ENCODE data around the gene ST6GALNAC5.
"Not testable (repeated sequence)": the region's sequence is repeated elsewhere in the genome, so short reads cannot be mapped to it uniquely, and the experiment has no call there.

Gene ST6GALNAC5

GRCh38 chr1:76867342-76868130 lies at the start of gene ST6GALNAC5:
Gene ST6GALNAC5 (plus strand): TSS chr1:76867480.
- Histone ChIP-seq H3K4me3 (ENCODE audit: low read length, poor library complexity, severe bottlenecking) (no peak within 1 kb of the TSS), H4K20me1 (ENCODE audit: insufficient read depth, low read length, poor library complexity, severe bottlenecking) (no peaks in the 10 kb centered on the region), H3K9me2 (replicated peaks; ENCODE audit: low read depth, low read length) (no peaks in the 10 kb centered on the region), H3K9me3 (ENCODE audit: insufficient read depth, low read depth, low read length) (no peaks in the 10 kb centered on the region), H3K9ac (ENCODE audit: low read depth, low read length, poor library complexity, severe bottlenecking) (no peak within 1 kb of the TSS), H3K79me2 (ENCODE audit: insufficient read depth, low read length) (no peaks in the 10 kb centered on the region), H2AFZ (ENCODE audit: low read length) (no peak within 1 kb of the TSS), H3K4me1 (ENCODE audit: insufficient read depth, low read length, poor library complexity, severe bottlenecking) (no peaks in the 10 kb centered on the region), H3K27me3 (ENCODE audit: insufficient read depth, low read length, poor library complexity, severe bottlenecking) (no peaks in the 10 kb centered on the region), H3F3A (ENCODE audit: low read depth) (no peaks in the 10 kb centered on the region), H3K36me3 (ENCODE audit: insufficient read depth, low read length) (no peaks in the 10 kb centered on the region), H3K4me2 (ENCODE audit: low read depth, low read length, poor library complexity, severe bottlenecking) (no peak within 1 kb of the TSS)
- TF ChIP-seq EZH2phosphoT487 (IDR thresholded peaks at IDR 0.05; ENCODE audit: borderline replicate concordance) (no peak), CTCF (conservative IDR thresholded peaks at IDR 0.05; ENCODE audit: low read length) (no peak)

GRCh38 chr1:76820028-76820427 lies 47.3 kb upstream of the ST6GALNAC5 start:
- H4K20me1 ChIP-seq (ENCODE audit: insufficient read depth, low read length, poor library complexity, severe bottlenecking), result no peaks in the 10 kb centered on the region
- H3K27me3 ChIP-seq (ENCODE audit: insufficient read depth, low read length, poor library complexity, severe bottlenecking), result no peaks in the 10 kb centered on the region
- H3K36me3 ChIP-seq (ENCODE audit: insufficient read depth, low read length), result no peaks in the 10 kb centered on the region
- no peak overlapping the region for H3K4me3 ChIP-seq (ENCODE audit: low read length, poor library complexity, severe bottlenecking)
- no peak overlapping the region for H3K9ac ChIP-seq (ENCODE audit: low read depth, low read length, poor library complexity, severe bottlenecking)
- H3K9me3 ChIP-seq (ENCODE audit: insufficient read depth, low read depth, low read length), result no peaks in the 10 kb centered on the region
- H2AFZ ChIP-seq (ENCODE audit: low read length), result no peak overlapping the region
- H3K79me2 ChIP-seq (ENCODE audit: insufficient read depth, low read length), result no peaks in the 10 kb centered on the region
- H3K4me2 ChIP-seq (ENCODE audit: low read depth, low read length, poor library complexity, severe bottlenecking), result no peak overlapping the region
- no peaks in the 10 kb centered on the region for H3K9me2 ChIP-seq (replicated peaks; ENCODE audit: low read depth, low read length)
- H3F3A ChIP-seq (ENCODE audit: low read depth), result no peaks in the 10 kb centered on the region
- TF ChIP-seq CTCF (conservative IDR thresholded peaks at IDR 0.05; ENCODE audit: low read length), result no peak
- TF ChIP-seq EZH2phosphoT487 (IDR thresholded peaks at IDR 0.05; ENCODE audit: borderline replicate concordance), result no peak
- no peaks in the 10 kb centered on the region for H3K4me1 ChIP-seq (ENCODE audit: insufficient read depth, low read length, poor library complexity, severe bottlenecking)

GRCh38 chr1:76822961-76823360 lies 44.3 kb upstream of the ST6GALNAC5 start:
- not testable (repeated sequence) for H3K4me1 ChIP-seq (ENCODE audit: insufficient read depth, low read length, poor library complexity, severe bottlenecking); H3K4me3 ChIP-seq (ENCODE audit: low read length, poor library complexity, severe bottlenecking); H3K27me3 ChIP-seq (ENCODE audit: insufficient read depth, low read length, poor library complexity, severe bottlenecking); H2AFZ ChIP-seq (ENCODE audit: low read length); H3K79me2 ChIP-seq (ENCODE audit: insufficient read depth, low read length); H3F3A ChIP-seq (ENCODE audit: low read depth); H3K9ac ChIP-seq (ENCODE audit: low read depth, low read length, poor library complexity, severe bottlenecking); H3K9me3 ChIP-seq (ENCODE audit: insufficient read depth, low read depth, low read length); H3K36me3 ChIP-seq (ENCODE audit: insufficient read depth, low read length); H3K9me2 ChIP-seq (replicated peaks; ENCODE audit: low read depth, low read length); H4K20me1 ChIP-seq (ENCODE audit: insufficient read depth, low read length, poor library complexity, severe bottlenecking); H3K4me2 ChIP-seq (ENCODE audit: low read depth, low read length, poor library complexity, severe bottlenecking)

GRCh38 chr1:76824106-76824505 lies 43.2 kb upstream of the ST6GALNAC5 start:
- no peak overlapping the region for H2AFZ ChIP-seq (ENCODE audit: low read length)
- no peaks in the 10 kb centered on the region for H3K9me2 ChIP-seq (replicated peaks; ENCODE audit: low read depth, low read length)
- H4K20me1 ChIP-seq (ENCODE audit: insufficient read depth, low read length, poor library complexity, severe bottlenecking), result no peaks in the 10 kb centered on the region
- no peaks in the 10 kb centered on the region for H3K27me3 ChIP-seq (ENCODE audit: insufficient read depth, low read length, poor library complexity, severe bottlenecking)
- no peak overlapping the region for H3K9ac ChIP-seq (ENCODE audit: low read depth, low read length, poor library complexity, severe bottlenecking)
- no peak overlapping the region for H3K4me3 ChIP-seq (ENCODE audit: low read length, poor library complexity, severe bottlenecking)
- no peaks in the 10 kb centered on the region for H3K36me3 ChIP-seq (ENCODE audit: insufficient read depth, low read length)
- TF ChIP-seq EZH2phosphoT487 (IDR thresholded peaks at IDR 0.05; ENCODE audit: borderline replicate concordance) (no peak), CTCF (conservative IDR thresholded peaks at IDR 0.05; ENCODE audit: low read length) (no peak)
- H3F3A ChIP-seq (ENCODE audit: low read depth), result no peaks in the 10 kb centered on the region
- H3K4me2 ChIP-seq (ENCODE audit: low read depth, low read length, poor library complexity, severe bottlenecking), result no peak overlapping the region
- H3K9me3 ChIP-seq (ENCODE audit: insufficient read depth, low read depth, low read length), result no peaks in the 10 kb centered on the region
- no peaks in the 10 kb centered on the region for H3K79me2 ChIP-seq (ENCODE audit: insufficient read depth, low read length)
- H3K4me1 ChIP-seq (ENCODE audit: insufficient read depth, low read length, poor library complexity, severe bottlenecking), result no peaks in the 10 kb centered on the region
